Ishikawa (cell line): ENCODE data around the gene OR51B6.

Source experiments
- CEBPB ChIP-seq: IDR thresholded peaks from 2 replicates; pipeline ENCODE4 v1.6.1; 2012
- CREB1 ChIP-seq: IDR thresholded peaks from 2 replicates; pipeline ENCODE4 v1.6.1; 2012; ENCODE audit warnings: low read depth
- EGR1 ChIP-seq: IDR thresholded peaks from 2 replicates; pipeline ENCODE4 v1.6.1; 2012
- EP300 ChIP-seq: IDR thresholded peaks from 2 replicates; pipeline ENCODE4 v1.6.1; 2012; ENCODE audit warnings: borderline replicate concordance
- FOXM1 ChIP-seq: IDR thresholded peaks from 2 replicates; pipeline ENCODE4 v1.6.1; 2012; ENCODE audit warnings: low read depth, borderline replicate concordance
- MAX ChIP-seq: IDR thresholded peaks from 2 replicates; pipeline ENCODE4 v1.6.1; 2012
- NFIC ChIP-seq: IDR thresholded peaks from 2 replicates; pipeline ENCODE4 v1.6.1; 2012
- RAD21 ChIP-seq: IDR thresholded peaks from 2 replicates; pipeline ENCODE4 v1.6.1; 2012; ENCODE audit warnings: low read depth
- REST ChIP-seq: IDR thresholded peaks from 2 replicates; pipeline ENCODE4 v1.6.1; 2012; ENCODE audit warnings: low read depth, mild to moderate bottlenecking
- TAF1 ChIP-seq: IDR thresholded peaks from 2 replicates; pipeline ENCODE4 v1.6.1; 2012; ENCODE audit warnings: low read depth, mild to moderate bottlenecking
- TCF12 ChIP-seq: IDR thresholded peaks from 2 replicates; pipeline ENCODE4 v1.6.1; 2012; ENCODE audit warnings: low read depth
- TEAD4 ChIP-seq: IDR thresholded peaks from 2 replicates; pipeline ENCODE4 v1.6.1; 2012
- USF1 ChIP-seq: IDR thresholded peaks from 2 replicates; pipeline ENCODE4 v1.6.1; 2012
- YY1 ChIP-seq: IDR thresholded peaks from 2 replicates; pipeline ENCODE4 v1.6.1; 2012; ENCODE audit warnings: low read depth
- ZBTB7A ChIP-seq: IDR thresholded peaks from 2 replicates; pipeline ENCODE4 v1.6.1; 2012; ENCODE audit warnings: low read depth

Gene OR51B6

GRCh38 chr11:5364214-5364613, 12.9 kb downstream of the OR51B6 start:
- TF ChIP-seq FOXM1: no peak
- TF ChIP-seq TCF12: no peak
- TF ChIP-seq CREB1: no peak
- no peak for TF ChIP-seq EGR1
- no peak for TF ChIP-seq REST
- TF ChIP-seq RAD21: no peak
- TF ChIP-seq CEBPB: no peak
- no peak for TF ChIP-seq TEAD4
- no peak for TF ChIP-seq YY1
- TF ChIP-seq USF1: no peak
- TF ChIP-seq TAF1: no peak
- no peak for TF ChIP-seq MAX
- no peak for TF ChIP-seq ZBTB7A
- TF ChIP-seq EP300: no peak
- TF ChIP-seq NFIC: no peak

GRCh38 chr11:5366856-5367255, 15.5 kb downstream of the OR51B6 start:
- TF ChIP-seq EGR1: no peak
- TF ChIP-seq CREB1: no peak
- no peak for TF ChIP-seq CEBPB
- TF ChIP-seq TAF1: no peak
- TF ChIP-seq NFIC: no peak
- TF ChIP-seq YY1: no peak
- TF ChIP-seq EP300: no peak
- no peak for TF ChIP-seq FOXM1
- TF ChIP-seq RAD21: no peak
- no peak for TF ChIP-seq TCF12
- no peak for TF ChIP-seq ZBTB7A
- no peak for TF ChIP-seq MAX

- TF ChIP-seq FOXM1: no peak
- TF ChIP-seq USF1: no peak
- TF ChIP-seq YY1: no peak
- no peak for TF ChIP-seq ZBTB7A
- TF ChIP-seq NFIC: no peak
- TF ChIP-seq TEAD4: no peak
- TF ChIP-seq REST: no peak
- no peak for TF ChIP-seq CREB1
- no peak for TF ChIP-seq TAF1
- TF ChIP-seq CEBPB: no peak
- no peak for TF ChIP-seq TCF12
Observed at GRCh38 chr11:5367448-5368074, 16.3 kb downstream of the OR51B6 start.

GRCh38 chr11:5368502-5369043, 17.3 kb downstream of the OR51B6 start:
- TF ChIP-seq EP300 (no peak), TEAD4 (no peak), REST (no peak), FOXM1 (no peak), CEBPB (no peak), USF1 (no peak), CREB1 (no peak), RAD21 (no peak), ZBTB7A (no peak), YY1 (no peak), MAX (no peak)
